Dedifferentiated amniotic fluid mesenchymal stem cell (primary cell): ENCODE data around the gene IPO7.
"Not testable (repeated sequence)": the region's sequence is repeated elsewhere in the genome, so short reads cannot be mapped to it uniquely, and the experiment has no call there.

ENCODE experiments used
- DNase-seq: peaks from one replicate; pipeline ENCODE4 v3.0.0-alpha.2; 2016; ENCODE audit errors: extremely low spot score

The IPO7 gene

DNA sequence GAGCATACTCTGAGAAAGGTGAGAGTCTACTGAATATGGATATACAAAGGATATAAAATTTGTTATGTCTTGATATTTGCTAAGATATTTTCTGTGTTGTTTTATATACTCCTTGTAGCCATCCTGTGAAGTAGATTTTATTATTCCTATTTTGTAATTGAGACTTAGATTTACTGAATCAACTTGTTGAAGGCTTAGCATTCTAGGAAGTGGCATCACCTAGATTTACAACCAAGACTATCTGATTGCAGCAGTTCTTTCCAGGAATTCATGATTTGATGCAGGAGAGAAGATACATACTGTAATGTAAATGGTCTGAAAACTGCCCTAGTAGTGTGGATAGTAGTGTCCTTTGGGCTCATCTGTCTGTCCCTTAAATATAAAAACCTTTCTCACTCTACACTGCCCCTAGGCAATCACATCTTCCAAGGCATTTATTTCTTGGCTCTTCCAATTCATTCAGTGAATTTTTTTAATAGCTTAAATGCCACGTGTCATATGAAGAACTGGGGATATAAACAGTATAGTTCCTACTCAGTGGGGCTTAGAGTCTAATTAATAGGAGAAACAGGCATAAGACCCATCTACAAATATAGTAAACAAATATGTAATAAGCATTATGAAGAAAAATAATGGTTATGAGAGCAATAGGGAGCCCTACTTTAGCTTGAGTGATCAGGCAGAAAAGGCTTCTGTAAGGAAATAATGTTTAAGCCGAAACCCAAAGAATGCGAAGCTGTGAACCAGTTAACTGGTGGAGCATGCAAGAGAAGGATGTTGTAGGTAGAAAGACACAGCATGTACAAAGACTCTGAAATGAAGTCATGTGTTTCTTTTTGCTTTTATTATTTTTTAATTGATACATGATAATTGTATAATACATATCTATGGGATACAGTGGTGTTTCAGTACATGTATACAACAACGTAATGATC, 13.6 kb downstream of the IPO7 start:
- no peak for DNase-seq

DNA sequence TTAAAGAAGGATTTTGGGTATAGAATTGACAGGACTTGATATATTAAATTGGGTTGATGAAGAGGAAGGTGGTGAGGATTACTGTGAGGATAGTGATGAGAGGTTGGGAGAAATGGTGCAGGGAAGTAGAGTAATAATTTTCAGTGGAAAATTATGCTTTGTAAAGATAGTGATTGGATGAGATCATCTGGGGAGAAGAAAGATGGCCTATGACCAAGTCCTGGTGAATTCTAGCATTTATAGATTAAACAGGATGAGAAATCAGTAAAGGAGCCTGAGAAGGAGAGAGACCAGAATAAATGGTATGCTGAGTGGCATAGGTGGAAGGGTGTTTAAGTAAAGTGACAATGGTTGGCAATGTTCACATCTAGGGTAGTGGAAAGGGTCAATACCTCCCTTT, 15.0 kb downstream of the IPO7 start:
- no peak for DNase-seq

DNA sequence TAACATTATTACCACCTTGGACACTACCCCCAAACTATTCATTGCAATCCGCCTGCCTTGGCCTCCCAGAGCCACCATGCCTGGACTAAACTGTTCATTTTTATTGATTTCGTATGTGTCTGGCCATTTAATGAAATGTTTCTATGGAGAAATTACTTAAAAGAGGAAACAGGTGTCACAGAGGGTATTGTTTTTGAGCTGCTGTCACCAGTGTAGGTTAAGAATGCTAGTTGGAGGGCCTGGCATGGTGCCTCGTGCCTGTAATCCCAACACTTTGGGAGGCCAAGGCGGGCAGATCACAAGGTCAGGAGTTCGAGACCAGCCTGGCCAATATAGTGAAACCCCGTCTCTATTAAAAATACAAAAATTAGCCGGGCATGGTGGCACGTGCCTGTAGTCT, 17.4 kb downstream of the IPO7 start:
- not testable (repeated sequence) for DNase-seq

DNA sequence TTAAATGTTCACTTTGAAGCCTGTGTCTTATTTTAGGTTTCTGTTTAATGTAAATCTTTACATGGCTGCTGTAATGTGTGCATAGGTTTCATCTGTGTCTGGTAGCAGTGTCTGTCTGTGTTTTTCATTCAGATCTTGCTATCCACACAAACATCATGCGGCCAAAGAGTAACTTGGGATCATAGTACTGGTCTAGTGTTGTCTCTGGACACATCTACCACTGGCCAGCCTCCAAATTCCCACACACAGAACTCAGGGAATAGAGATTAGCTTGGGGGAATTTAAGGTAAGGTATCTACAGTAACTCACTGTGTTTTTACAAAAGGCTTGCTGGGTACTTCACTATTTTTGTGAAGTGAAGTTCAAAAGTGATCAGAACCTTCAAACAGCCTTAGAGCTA, 44.3 kb downstream of the IPO7 start:
- no peak for DNase-seq

DNA sequence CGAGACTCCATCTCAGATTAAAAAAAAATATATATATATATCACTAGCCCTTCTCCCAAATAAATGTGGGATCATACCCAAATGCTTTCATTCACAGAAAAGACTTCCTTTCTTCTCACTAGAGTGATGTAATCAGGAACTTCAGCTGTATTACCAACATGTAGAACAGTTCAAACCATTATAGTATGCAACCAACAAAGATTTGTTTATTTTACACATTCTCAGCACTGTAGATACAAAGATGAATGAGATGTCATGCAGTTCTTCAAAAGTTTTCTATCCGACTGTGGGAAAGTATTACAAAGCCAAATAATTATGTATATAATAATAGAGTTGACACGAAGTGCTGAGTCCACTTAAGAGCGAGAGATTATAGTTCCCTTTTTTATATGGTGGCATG, 54.2 kb downstream of the IPO7 start:
- DNase-seq, result no peak

DNA sequence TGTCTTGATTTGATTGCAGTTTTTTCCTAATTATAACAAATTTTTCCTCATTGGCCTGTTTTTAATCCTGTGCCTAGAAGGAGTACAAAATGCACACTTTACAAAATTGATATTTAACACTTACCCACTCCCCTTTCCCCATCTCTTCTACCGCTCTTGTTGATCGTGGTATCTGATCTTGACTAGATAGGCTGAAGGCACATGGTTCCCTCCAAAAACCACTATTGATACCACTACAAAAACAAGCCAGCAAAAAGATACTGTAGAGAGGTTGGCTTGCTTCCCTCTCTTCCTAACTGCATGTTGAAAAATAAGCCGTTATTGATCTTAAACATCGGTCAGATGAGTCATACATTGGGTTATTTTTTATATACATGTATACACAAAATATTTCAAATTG, 61.8 kb downstream of the IPO7 start:
- no peak for DNase-seq

DNA sequence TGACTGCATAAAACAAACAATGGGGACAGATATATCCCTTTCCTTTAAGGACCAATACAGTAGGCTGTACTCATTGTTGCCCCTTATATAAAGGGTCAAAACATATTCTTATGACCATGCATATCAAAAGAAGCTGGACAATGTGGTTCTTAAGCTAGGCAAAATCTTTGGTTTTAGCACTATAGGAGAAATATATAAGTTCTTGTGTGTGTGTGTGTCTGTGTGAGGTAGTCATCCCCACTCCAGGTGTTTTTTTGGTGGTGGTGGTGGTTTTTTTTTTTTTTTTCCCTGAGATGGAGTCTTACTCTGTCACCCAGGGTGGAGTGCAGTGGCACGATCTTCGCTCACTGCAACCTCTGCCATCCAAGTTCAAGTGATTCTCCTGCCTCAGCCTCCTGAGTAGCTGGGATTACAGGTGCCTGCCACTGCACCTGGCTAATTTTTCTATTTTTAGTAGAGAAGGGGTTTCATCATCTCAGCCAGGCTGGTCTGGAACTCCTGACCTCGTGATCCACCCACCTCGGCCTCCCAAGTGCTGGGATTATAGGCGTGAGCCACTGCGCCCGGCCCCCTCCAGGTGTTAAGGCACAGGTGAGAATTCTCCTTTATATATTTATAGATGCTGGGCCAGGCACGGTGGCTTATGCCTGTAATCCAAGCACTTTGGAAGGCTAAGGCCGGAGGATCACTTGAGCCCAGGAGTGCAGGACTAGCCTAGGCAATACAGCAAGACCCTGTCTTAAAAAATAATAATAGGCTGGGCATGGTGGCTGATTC, 64.3 kb downstream of the IPO7 start:
- no peak for DNase-seq

DNA sequence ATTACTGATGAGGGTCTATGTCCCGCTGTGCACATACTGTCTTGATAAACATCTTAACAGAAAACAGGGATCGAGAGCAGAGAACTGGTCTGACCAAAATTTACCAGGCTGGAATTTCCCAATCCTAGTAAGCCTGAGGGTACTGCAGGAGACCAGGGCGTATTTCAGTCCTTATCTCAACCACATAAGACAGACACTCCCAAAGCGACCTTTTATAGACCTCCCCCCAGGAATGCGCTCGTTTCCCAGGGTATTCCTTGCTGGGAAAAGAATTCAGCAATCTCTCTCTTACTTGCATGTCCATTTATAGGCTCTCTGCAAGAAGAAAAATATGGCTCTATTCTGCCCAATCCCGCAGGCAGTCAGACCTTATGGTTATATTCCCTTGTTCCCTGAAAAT, 67.6 kb downstream of the IPO7 start:
- not testable (repeated sequence) for DNase-seq

DNA sequence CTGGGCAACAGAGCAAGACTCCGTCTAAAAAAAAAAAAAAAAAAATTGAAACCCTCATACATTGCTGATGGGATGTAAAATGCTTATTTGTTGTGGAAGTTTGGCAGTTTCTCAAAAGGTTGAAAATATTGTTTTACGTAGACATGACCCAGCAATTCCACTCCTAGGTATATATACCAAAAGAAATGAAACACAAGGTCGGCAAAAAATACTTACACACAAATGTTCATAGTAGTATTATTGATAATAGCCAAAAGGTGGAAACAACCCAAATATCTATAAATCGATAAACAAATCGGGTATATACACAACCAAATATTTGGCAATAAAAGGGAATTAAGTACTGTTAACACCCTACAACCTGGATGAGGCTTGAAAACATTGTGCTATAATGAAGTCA, 71.3 kb downstream of the IPO7 start:
- DNase-seq, result no peak

DNA sequence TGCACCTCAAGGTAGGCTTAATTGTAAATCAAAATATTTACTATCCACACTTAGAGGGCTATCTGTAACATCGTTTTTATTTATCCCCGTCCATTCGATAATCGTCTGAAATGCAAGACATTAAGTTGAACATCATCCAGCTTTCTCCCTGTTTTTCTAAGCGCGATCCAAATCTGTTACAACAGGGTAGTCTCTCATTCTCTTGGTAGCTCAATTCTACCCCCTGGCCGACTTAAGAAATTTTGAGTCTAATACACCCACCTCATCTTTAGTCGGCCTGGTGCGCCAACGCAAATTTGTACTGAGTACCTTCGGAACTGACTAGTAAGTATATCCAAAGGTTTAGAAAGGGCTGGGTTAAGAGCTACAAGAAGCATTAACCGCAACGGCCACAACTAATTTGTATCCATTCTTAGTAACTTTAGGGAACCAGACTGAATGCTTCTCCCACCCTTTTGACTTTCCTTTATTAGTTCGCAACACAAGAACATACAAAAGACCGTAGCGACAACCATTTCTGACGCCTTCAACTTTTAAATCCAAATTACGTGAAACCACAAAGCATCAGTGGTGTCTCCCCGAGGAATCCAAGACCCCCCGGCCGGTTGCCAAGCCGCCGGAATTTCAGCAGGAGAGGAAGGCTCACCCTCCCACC, 75.3 kb downstream of the IPO7 start:
- DNase-seq, result peak; percentile 14

DNA sequence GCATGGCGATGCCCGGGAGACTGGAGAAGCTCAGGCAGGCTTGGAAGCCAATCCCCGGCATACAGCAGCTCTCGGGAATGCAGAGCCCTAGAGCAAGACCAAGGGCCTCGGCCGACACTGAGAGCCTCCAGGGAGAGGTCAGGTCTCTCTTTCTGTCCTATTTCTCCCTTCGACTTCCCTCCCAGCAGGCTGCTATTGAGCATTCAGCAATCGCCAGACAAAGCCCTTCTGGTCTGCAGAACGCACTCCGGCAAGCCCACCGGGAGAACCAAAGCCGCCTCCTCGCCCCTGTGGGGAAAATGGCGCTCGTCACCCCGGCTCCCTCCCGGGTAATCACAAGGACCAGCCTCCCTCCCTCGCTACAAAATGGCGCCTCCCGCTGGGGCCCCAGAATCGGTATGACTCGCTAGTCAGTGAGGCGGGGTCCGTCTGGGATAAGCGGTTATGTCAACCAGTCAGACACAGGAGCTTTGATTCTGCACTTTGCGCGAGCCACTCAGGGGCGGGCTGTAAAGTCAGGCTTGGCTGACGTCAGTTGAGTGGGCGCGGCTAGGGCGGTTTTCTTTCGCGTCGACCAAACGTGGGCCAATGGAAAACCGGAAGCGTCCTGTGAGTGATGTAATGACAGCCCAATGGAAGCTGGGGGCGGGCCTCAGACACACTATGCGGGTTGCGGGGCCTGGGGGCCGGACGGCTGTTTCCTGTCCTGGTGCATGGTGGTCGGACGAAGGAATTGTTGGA, 76.0 kb downstream of the IPO7 start, which contains the start of gene ZNF143:
ZNF143 (plus strand) TSS at position 691 of the 741 bp plus-strand sequence. CDS start 10,297 bp downstream, outside the sequence.
- peak; percentile 100 for DNase-seq

DNA sequence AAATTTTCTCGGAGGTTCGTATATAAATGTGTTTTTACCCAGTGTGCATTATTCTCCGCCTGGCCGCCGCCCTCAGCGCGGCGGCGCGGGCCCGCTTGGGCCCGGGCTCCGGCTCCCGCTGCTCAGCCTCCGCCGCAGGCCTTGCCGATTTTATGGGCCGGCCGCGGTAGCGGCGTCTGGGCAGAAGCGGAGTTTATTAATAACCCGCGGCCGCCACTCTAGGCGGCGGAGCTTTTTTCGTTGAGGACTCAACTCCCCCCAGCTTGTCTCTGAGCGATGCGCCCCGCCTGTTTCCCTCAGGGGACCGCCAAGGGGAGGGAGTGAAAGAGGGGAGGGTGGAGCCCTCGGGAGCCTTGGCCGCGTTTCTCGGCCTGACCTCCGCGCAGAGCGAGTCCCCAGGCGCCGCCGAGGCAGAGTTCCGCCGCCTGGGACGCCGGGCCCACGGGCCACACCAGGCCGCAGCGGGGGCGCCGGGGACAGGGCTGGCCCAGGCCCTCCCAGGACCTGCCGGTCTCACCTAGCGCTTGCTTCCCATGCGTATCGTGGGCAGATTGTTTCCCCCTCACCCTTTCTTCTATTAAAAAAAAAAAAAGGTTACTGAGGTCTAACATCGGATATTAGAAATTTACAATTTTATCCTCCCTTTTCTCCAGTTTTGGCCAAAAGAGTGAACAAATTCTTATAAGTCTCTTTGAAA, 76.8 kb downstream of the IPO7 start:
- DNase-seq, result peak; percentile 82

DNA sequence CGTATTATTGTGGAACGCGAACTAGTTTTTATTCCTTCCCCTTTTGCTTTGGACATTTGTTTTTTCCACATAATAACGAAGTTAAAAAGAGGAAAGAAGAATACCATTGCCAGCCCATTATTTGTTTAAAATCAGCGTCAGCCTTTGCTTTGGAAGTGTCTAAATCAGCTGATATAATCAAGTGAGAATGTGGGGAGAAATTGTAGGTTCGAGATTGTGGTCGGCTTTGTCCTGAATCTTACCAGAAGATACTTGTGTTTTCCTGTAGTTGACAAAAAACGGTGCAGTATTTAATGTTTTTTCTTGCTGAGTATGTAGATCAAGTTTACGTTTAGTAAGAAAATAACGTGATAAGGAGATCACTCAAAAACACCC, 77.3 kb downstream of the IPO7 start:
- DNase-seq, result peak; percentile 29

DNA sequence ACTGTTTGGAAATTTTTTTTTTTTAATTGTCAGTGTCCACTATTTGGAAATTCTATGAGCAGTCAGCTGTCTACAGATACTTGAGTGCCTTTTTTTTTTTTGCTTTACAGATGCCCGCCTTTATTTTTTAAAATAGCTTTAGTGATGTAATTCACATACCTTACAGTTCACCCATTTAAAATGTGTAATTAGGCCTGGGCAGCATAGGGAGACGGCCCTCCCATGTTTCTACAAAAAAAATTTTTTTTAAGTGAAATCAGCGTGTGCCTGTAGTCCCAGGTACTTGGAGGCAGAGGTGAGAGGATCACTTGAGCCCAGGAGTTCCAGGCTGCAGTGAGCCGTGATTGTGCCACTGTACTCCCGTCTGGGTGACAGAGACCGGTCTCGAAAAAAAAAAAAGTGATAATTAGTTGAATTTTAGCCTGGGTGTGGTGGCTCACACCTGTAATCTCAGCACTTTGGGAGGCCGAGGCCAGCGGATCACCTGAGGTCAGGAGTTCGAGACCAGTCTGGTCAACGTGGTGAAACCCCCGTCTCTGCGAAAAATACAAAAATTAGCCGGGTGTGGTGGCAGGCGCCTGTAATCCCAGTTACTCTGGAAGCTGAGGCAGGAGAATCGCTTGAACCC, 77.8 kb downstream of the IPO7 start:
- no peak for DNase-seq

DNA sequence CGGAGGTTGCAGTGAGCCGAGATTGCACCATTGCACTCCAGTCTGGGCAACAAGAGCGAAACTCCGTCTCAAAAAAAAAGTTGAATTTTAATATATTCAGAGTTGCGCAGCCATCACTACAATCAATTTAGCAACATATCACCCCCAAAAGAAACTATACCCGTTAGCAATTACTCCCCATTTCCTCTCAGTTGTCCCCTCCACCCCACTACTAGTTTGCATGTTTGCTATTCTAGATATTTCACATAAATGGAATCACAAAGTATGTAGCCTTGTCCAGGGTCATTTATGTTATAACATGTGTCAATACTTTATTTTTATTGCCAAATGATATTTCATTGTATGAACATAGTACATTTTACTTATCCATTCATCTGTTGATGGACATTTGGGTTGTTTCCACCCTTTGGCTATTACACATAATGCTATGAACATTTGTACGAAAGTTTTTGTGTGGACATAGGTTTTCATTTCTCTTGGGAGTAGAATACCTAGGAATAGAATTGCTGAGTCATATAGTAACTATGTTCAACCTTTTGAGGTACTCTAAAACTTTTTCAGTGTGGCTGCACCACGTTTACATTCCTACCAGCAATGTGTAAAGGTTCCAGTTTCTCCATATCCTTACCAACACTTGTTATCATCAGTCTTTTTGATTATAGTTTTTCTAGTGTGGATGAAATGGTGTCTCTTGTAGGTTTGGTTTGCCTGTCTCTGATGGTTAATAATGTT, 78.5 kb downstream of the IPO7 start:
- DNase-seq, result no peak

DNA sequence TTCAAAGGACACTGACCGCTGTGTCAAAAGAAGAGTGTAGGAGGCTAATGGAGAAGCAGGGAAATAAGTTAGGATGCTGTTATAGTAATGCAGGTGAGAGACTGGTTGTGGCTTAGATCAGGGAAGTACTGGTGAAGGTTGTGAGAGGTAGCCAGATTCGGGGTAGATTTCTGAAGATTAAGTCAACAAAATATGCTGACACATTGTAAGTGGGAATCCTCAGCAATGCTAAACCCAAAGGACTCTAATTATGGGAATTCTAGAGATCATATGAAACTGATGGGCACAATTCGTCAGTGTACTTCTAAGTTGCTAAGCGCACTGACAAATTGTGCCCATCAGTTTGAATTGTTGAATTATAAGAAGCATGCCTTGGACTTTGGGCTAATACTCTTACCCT, 86.3 kb downstream of the IPO7 start:
- DNase-seq, result no peak

DNA sequence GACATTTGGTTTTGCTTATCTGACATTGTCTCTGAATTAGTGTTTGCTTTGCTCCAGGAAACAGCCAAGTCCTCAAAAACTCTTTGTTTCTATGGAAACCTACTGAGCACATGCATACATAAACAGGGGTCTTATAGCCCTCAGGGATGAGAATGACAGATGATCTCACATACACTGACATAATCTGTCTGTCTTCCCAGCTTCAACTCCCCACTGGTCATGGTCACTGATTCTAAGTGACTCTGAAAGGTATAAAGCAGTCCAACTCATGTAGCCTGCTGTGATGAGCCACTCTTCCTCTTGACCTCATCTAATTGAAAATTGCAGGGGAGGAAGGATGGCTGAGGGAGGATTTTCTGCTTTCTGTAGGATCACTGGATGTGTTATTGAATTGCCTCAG, 89.0 kb downstream of the IPO7 start:
- DNase-seq, result no peak

DNA sequence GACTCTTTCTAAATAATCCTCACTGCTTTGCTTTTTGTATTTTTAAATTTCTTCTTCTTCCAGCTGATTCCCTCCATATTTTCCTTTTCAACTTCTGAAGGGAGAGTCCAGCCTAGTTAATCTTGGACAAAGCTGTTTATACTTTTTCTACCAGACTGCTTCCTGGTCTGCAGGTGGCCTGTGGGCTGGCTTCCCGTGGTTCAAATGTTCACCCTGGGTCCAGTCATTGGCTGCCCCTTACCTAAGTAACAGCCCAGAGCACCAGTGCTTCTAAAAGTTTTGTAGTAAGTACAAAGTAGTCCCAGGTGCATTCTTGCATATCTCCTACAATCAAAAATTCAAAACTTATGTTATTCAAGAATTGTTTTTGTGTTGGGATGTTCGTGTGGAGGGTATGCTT, 95.4 kb downstream of the IPO7 start:
- DNase-seq, result no peak

DNA sequence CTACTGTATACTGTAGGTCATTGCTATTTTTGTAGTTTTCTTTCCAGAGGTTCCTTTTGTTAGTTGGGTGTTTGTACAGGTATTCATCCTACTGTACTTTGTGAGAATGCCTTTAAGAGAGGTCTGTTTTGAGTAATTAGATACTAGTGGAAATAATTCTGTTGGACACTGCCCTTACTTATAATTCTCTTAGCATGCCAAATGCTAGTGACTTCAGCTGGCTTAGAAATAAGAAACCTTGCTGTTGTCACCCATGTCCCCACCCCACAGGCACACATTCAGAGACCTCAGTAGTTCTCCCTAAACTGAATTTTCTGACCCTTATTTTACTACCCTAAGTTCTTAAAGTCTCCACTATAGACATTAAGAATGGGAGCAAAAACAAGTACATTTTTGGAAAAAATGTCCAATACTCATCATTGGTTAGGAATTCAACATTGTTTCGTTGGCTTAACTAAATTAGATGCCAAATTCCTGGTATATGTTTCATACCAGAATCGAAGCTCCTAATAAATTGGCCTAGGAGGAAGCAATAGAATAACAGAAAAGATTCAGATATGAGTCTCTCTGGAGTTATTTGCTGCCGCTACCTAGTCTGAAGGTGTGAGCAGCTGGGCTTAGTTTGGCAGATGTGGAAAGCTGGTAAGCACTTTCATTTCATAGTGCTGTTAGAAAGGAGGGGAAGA, 104.8 kb downstream of the IPO7 start:
- peak; percentile 78 for DNase-seq
